C4-2B (cell line): Measurements from ENCODE around the gene DACT3.

Source experiments
- H3K27ac ChIP-seq: fragments of 450-650 bp; 2 replicates; pipeline ENCODE4 v1.5.1; 2017
- ZFX ChIP-seq: fragments of 450-650 bp; IDR thresholded peaks from 2 replicates; pipeline ENCODE4 v1.6.1; 2017
- TF ChIP-seq, protein P1 (sequence below): fragments of 450-650 bp; conservative IDR thresholded peaks from 2 replicates; pipeline ENCODE4 v1.5.1; 2017; ENCODE audit warnings: mild to moderate bottlenecking

DACT3 gene

GRCh38 chr19:46605356-46605821 lies 55.6 kb downstream of the DACT3 start:
- TF ChIP-seq, protein P1, sequence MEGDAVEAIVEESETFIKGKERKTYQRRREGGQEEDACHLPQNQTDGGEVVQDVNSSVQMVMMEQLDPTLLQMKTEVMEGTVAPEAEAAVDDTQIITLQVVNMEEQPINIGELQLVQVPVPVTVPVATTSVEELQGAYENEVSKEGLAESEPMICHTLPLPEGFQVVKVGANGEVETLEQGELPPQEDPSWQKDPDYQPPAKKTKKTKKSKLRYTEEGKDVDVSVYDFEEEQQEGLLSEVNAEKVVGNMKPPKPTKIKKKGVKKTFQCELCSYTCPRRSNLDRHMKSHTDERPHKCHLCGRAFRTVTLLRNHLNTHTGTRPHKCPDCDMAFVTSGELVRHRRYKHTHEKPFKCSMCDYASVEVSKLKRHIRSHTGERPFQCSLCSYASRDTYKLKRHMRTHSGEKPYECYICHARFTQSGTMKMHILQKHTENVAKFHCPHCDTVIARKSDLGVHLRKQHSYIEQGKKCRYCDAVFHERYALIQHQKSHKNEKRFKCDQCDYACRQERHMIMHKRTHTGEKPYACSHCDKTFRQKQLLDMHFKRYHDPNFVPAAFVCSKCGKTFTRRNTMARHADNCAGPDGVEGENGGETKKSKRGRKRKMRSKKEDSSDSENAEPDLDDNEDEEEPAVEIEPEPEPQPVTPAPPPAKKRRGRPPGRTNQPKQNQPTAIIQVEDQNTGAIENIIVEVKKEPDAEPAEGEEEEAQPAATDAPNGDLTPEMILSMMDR: no peak
- TF ChIP-seq ZFX: no peak
- H3K27ac ChIP-seq: no peak overlapping the region

GRCh38 chr19:46604781-46605355 lies 56.1 kb downstream of the DACT3 start:
- no peak overlapping the region for H3K27ac ChIP-seq
- TF ChIP-seq ZFX: no peak

GRCh38 chr19:46603752-46604231 lies 57.2 kb downstream of the DACT3 start:
- no peak for TF ChIP-seq ZFX
- TF ChIP-seq, protein P1: no peak
- H3K27ac ChIP-seq: no peak overlapping the region

GRCh38 chr19:46603195-46603637 lies 57.8 kb downstream of the DACT3 start:
- peak overlapping the region; percentile 89; the same call in 1 of the 2 replicates for H3K27ac ChIP-seq
- no peak for TF ChIP-seq ZFX
- TF ChIP-seq, protein P1: no peak

DNA sequence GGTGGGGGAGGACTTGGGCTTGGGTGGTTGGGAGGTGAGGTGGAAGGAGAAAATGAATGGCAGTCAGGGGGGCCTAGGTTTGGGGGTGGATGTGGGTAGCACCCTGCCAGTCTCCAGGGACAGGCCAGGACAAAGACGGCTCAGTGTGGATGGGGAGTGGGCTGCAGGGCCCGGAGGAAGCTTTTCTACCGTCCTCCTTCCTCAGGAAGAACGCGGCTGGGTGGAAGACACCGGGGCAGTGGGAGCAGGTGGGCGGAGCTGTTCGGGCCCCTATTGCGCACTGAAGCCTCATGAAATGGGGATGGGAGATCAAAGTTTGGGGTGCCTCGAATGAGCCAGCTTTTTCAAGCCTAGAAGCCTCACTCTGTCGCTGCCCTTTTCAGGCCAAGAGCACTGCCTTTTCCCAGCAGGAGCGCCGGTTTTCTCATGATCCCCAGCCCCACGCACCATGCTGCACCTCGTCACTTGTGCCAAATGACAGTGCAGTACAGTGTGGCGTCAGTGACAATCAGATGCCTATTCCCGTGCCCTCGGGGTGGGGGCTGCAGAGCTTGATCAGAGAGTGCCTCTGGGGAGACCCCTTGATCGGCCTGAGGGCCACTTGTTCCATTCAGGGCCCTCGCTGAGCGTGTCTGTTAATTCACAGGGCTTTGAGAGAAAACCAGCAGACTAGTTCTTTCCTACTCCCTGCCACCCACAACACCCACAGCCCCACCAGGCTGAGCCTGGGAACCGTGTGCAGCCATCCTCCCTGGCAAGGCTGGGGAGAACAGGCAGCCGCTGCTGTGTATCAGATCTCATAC lies 58.4 kb downstream of the DACT3 start:
- peak overlapping the region; percentile 89 for H3K27ac ChIP-seq
- TF ChIP-seq ZFX: no peak
- TF ChIP-seq, protein P1: no peak

DNA sequence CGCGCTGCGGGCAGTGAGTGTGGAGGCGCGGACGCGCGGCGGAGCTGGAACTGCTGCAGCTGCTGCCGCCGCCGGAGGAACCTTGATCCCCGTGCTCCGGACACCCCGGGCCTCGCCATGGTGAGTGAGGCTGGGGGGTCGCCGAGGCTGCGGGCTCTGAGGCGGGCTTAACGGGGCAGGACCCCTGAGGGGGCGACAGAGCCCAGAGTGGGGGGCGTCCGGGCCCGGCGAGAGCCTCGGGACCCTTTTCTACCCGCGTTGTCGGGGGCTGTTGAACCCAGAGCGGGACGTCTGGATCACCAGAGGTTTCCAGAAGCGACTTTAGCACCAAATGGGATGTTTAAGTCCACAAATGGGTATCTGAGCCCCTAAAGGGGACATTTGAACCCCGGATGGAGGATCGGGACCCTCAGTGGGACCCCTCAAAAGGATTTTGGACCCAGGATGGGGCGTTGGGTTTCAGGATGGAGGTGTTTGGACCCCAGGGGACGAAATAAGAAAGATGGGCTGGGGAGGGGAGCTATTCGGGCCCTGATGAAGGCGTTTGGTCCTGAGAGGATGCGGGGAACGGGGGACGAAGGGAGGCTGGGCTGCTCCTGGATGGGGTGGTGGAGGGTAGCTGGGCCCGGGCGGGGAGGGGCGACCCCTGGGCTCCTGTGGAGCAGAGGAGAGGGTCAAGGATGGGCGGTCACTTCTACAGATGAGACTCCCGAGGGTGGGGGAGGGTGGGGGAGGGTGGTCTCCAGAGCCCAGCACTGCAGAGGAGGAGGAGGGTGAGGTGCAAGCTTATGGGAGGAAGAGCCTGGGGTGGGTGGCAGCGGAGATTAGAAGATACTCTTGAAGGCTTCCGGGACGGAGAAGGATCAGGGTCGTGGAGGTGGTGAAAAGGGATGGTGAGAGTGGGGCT lies 59.4 kb downstream of the DACT3 start, which contains the start of gene CALM3:
CALM3 (plus strand) TSS at position 13 of the 907 bp plus-strand sequence; CDS start at position 118, 105 bp downstream.
- no peak for TF ChIP-seq ZFX
- TF ChIP-seq, protein P1: no peak
- H3K27ac ChIP-seq: peak within 1 kb of the TSS; percentile 89
